NCI-H1105 treated with DMSO at 0.1 percent for 48 hours (cell line): ENCODE measurements around the gene PLAAT2.
A peak's percentile ranks its signal among the peaks of the same experiment; 100 is the strongest.

ENCODE experiments used
- DNase-seq: peaks from one replicate; lab custom pipeline; 2025; lab: John Stamatoyannopoulos, UW

The PLAAT2 gene

DNA sequence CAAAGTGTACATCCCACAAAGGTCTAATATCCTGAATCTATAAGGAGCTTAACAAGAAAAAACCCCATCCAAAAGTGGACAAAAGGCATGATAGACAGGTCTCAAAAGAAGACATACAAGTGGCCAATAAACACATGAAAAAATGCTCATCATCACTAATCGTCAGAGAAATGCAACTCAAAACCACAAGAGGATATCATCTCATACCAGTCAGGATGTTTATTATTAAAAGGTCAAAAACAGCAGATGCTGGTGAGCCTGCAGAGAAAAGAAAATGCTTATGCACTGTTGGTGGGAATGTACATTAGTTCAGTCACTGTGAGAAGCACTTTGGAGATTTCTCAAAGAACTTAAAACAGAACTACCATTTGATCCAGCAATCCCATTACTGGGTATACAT, 44.6 kb downstream of the PLAAT2 start:
- DNase-seq = no peak

- no peak for DNase-seq
Observed at GRCh38 chr11:63517156-63517555, 46.0 kb downstream of the PLAAT2 start.

- DNase-seq = no peak
Observed at GRCh38 chr11:63516109-63516508, 47.1 kb downstream of the PLAAT2 start.

- no peak for DNase-seq
Observed at GRCh38 chr11:63512816-63513215, 50.4 kb downstream of the PLAAT2 start.

- no peak for DNase-seq
Observed at GRCh38 chr11:63511048-63511748, 52.0 kb downstream of the PLAAT2 start.

DNA sequence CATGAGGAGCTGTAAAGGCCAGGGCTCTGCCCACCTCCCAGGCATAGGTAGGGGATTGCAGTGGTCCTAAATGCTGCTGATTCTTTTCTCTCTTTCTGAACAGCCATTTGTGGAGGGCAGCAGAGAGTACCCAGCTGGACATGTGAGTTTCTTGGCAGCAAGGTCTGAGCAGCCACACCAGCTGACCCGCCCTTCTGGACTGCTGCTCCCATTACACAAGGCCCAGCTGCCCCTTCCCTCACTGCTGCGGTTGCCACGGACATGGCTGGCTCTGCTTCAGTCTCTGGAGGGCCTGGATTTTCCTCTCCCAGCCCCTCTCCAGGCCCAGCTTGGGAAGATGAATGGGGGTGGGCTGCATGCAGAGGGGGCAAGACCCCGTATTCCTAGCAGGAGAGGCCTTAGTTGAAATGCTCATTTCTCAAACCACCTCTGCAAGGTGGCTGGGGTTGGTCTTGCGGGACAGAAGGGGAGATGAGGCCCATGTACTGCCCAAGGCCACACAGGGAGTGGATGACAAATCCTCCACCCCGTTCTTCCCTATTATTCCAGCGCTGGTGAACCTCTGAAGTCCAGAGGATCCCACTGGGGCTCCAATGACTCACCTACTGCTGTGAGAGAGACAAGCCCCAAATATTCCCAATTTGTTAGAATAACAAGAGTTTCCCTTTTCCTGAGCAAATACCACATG, 52.7 kb downstream of the PLAAT2 start:
- DNase-seq = no peak

GRCh38 chr11:63508745-63509144, 54.4 kb downstream of the PLAAT2 start:
- DNase-seq = no peak

GRCh38 chr11:63508009-63508408, 55.2 kb downstream of the PLAAT2 start:
- DNase-seq = no peak

DNA sequence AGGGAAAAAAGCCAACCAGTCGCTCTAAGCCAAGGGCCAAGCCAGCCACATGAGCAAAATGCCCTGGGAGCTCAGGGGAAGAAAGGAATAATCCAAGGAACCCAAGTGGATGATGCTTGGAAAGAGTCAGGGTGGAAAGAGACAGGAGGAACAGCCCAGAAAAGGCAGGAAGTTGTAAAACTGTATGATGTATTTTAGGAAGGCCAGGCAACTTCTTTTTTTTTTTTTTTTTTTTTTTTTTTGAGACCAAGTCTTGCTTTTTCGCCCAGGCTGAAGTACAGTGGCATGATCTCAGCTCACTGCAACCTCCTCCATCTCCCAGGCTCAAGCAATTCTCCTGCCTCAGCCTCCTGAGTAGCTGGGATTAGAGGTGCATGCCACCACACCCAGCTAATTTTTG, 55.7 kb downstream of the PLAAT2 start:
- DNase-seq = no peak

DNA sequence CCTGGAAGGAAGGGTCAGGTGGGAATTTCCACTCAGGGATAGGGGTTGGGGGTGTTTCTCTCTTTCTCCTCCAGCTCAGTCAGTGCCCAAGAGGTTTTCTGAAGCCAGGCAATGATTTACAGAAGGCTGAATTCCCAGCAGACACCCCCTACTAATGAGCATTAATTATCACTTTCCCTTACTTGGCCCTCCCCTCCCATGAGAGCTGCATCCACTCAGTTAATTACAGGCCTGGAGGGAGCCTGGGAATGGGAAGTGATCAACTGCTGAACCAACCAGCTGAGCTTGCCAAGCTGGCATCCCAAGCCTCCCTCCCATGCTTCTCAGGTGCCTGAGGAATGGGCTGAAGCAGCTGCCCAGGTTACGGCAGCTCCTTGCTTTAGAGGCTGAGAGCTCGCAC, 56.3 kb downstream of the PLAAT2 start:
- DNase-seq = peak; percentile 31

- DNase-seq = no peak
Observed at GRCh38 chr11:63505857-63506528, 57.2 kb downstream of the PLAAT2 start, which contains the start of gene LGALS12. Gene LGALS12 (plus strand): TSS chr11:63506084. CDS start chr11:63506459, 375 bp downstream.

DNA sequence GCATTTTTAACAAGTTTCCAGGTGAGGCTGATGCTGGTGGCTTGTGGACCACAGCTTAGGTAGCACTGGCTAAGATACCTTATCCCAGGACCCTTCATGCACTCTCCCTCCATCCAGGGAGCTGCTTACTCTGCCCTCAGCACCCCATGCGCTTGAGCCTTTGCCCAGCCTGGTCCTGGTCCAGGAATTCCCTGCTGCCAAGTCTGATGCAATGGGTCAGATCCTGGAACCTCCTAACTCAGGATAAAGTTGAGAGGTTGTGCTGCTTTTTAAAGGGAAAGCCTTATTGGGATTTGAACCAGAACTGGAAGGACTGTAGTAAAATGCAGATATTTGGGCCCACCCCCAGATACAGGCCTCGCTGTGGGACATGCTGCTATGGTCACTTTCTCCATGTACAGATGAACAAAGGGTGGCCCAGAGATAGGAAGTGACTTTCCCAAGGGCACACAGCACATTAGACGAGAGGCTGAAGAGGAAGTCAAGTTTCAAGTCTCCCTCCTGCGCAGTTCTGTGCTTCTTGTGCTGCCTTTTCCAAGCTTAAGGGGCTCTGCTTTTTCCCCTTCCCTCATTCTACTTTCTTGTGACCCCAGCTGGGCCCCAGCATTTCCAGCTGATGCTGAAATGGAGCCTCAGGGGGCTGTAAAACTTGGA, 58.1 kb downstream of the PLAAT2 start:
- no peak for DNase-seq

DNA sequence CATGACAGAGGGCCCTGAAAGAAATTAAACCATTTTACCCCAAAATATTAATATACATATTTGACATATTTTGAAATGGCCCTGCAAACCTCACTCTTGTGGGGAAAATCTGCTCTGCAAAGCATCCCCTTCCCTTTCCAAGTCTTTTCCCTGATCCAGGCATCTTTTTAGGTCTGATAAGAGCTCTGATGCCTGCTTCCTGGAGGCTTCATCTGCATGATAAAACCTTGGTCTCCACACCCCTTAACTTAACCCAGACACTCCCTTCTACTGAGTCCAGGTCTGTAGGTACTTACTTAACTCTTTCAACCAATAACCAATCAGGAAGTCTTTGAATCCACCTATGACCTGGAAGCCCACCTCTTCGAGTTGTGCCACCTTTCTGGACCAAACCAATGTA, 59.1 kb downstream of the PLAAT2 start:
- DNase-seq = no peak

GRCh38 chr11:63503492-63503891, 59.7 kb downstream of the PLAAT2 start:
- DNase-seq = no peak
